HG02943 (cell line): ENCODE results near the gene KCNE3.

ENCODE experiments used
- ATAC-seq: cut with Tn5 transposase; IDR thresholded peaks from one replicate; pipeline ENCODE4 v1.9.1; 2021; ENCODE audit warnings: mild to moderate bottlenecking, low read depth, moderate library complexity; ENCODE audit not compliant: unreplicated experiment

Gene KCNE3

DNA sequence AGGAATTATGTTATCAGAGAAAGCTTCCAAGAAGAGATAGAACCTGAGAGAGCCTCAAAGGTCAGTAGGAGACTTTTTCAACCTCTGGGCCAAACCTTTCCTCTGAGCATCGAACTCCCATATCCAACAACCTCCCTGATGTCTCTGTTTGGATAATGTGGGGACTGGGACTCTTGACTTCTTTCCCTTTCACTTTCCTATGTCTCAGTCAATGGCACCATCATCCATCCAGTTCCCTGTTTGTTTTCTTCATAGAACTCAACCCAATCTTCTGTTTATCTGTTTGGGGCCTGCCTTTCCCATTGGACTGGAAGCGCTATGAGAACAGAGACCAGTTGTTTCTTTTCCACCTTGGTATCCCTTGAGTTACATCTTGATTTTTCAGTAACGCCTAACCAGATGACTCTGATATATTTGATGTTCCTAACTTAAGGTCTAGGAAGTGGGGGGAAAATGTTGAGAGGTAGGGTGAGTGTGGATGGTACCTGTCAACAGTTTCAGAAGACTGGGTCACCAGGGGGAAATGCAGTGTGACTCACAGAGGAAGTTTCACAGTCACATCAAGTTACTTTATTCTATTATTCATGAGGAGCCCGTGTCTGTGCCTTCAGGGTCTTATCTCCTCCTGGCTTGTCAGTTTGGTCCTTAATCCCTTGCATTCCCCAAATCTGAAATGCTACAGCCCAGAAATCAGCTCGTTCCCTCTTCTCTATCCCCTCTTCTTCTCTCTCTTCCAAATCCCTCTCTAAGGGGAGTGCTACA, 4.5 kb upstream of the KCNE3 start:
- ATAC-seq, result no peak

DNA sequence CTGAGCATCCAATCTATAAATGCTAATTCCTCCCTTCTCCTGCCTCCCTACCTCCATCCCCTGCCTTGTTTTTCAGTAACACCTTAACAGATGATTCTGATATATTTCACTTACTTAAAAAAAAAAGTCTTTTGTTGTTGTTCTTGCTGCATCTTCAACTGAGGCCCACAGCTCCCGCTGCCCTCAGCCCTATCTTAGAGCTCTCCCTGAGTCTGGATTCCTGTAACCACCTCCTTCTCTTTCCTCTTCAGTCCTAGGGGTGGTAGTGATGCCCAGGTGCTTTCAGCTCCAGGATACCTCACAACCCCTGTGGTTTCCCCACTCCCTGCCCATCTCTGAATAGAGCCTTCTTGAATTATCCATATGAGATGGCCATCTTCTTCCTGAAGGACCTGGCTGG, 3.7 kb upstream of the KCNE3 start:
- ATAC-seq, result no peak

GRCh38 chr11:74470526-74470925, 3.2 kb upstream of the KCNE3 start:
- ATAC-seq, result no peak

GRCh38 chr11:74468936-74469335, 1.6 kb upstream of the KCNE3 start:
- ATAC-seq, result no peak

GRCh38 chr11:74468521-74468920, 1.2 kb upstream of the KCNE3 start:
- ATAC-seq, result no peak

- no peak for ATAC-seq
Observed at GRCh38 chr11:74468058-74468457, 709 bp upstream of the KCNE3 start.

- no peak for ATAC-seq
Observed at GRCh38 chr11:74465291-74465708, 2.0 kb downstream of the KCNE3 start.

GRCh38 chr11:74464746-74465145, 2.6 kb downstream of the KCNE3 start:
- no peak for ATAC-seq

- no peak for ATAC-seq
Observed at GRCh38 chr11:74463216-74463615, 4.1 kb downstream of the KCNE3 start.

DNA sequence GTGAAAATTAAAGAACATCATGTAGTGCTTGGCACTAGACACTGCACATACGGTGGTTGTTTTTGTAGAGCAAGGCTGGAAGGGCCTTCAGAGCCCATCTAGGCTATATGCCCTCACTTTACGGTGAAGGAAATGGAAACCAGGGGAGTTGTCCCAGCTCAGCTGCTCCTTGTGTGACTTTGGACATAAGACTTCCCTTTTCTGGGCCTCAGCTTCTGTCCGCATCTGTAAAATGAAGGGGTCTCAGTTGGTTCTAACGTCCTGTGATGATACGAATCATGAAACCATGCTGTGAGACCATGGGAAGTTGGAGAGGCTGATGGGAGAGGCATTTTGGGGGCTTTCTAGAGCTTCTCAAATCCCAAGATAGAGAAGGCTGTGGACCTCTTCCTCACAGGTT, 4.7 kb downstream of the KCNE3 start:
- no peak for ATAC-seq

GRCh38 chr11:74462009-74462408, 5.3 kb downstream of the KCNE3 start:
- ATAC-seq, result no peak

- ATAC-seq, result no peak
Observed at GRCh38 chr11:74460481-74461154, 6.7 kb downstream of the KCNE3 start.

GRCh38 chr11:74460065-74460464, 7.3 kb downstream of the KCNE3 start:
- ATAC-seq, result no peak

DNA sequence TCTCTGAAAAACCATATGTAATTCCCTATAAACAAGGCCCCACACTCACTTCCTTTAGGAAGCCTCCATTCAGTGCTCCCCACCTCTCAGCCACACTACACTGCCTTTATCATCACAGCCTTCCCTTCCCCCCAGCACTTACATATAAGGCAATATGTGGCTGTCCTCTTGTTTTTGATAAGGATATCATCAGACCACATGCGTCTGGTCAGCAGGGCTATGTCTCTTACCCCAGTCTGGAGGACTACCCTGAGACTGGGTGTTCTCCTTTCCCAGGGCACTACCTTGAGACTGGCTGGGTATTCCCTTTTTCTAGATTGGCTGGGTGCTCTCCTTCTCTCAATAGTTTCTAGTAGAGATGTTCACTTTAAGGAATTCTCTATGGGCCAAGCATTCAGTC, 7.8 kb downstream of the KCNE3 start:
- ATAC-seq, result no peak

DNA sequence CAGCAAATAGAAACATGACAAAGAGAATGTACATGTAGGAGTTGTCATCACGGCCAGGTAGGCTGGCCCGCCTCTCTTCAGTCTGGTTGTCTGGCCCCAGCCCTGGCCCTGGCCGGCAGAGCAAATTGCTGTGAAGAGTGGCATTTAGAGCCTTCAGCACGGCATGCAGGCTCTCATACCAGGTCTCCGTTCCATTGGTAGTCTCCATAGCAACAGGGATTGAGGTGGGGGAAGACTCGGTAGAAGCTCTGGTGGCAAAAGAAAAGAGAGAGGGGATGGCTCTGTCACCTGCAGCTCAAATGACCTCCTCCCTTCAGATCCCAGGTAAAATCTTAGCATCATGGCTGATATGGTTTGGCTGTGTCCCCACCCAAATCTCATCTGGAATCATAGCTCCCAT, 10.0 kb downstream of the KCNE3 start:
- ATAC-seq, result no peak

DNA sequence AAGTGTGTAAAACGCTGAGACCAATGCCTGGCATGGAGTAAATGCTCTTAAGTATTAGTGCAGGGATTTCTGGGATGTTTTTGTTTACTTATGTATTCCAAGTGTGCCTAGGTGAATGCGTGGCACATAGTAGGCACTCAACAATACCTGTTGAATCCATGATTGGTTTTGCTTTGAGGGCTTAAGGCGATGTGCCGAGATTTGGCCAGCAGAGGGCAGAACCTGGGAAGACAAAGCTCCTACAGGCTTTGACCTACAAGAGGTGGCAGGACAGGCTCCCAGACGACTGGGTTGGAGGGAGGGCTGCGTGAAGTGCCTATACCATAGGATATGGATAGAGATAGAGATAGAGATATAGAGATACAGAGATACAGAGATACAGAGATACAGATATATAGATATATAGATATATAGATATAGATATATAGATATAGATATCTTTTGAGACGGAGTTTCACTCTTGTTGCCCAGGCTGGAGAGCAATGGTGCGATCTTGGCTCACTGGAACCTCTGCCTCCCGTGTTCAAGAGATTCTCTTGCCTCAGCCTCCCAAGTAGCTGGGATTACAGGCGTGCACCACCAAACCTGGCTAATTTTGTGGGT, 13.9 kb downstream of the KCNE3 start:
- ATAC-seq, result no peak

GRCh38 chr11:74452366-74452765, 15.0 kb downstream of the KCNE3 start:
- no peak for ATAC-seq

GRCh38 chr11:74450318-74450717, 17.0 kb downstream of the KCNE3 start:
- ATAC-seq, result no peak

- ATAC-seq, result no peak
Observed at GRCh38 chr11:74449369-74449931, 17.9 kb downstream of the KCNE3 start.

GRCh38 chr11:74447720-74448119, 19.6 kb downstream of the KCNE3 start:
- no peak for ATAC-seq

GRCh38 chr11:74446532-74446938, 20.8 kb downstream of the KCNE3 start:
- ATAC-seq, result no peak
